ENCODE results near the gene SLC30A4.

DNA sequence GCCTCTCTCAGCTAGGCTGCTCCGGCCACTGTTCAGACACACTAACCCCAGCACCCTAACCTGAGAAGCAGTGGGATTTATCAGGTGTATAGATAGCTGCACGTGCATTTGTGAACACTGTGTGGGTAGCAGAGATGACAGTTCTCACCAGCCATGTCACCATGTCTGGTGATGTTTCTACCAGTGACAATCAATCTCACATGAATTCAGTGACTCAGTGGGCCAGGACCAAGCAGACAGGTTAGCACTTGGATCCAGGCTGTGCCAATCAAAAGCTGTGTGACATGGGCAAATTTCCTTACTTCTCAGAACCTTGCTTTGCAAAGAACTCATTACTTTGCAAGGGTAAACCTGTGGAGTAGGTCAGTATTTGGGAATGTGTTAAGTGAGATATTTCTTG lies 78.9 kb downstream of the SLC30A4 start:
- TF ChIP-seq, protein P1, sequence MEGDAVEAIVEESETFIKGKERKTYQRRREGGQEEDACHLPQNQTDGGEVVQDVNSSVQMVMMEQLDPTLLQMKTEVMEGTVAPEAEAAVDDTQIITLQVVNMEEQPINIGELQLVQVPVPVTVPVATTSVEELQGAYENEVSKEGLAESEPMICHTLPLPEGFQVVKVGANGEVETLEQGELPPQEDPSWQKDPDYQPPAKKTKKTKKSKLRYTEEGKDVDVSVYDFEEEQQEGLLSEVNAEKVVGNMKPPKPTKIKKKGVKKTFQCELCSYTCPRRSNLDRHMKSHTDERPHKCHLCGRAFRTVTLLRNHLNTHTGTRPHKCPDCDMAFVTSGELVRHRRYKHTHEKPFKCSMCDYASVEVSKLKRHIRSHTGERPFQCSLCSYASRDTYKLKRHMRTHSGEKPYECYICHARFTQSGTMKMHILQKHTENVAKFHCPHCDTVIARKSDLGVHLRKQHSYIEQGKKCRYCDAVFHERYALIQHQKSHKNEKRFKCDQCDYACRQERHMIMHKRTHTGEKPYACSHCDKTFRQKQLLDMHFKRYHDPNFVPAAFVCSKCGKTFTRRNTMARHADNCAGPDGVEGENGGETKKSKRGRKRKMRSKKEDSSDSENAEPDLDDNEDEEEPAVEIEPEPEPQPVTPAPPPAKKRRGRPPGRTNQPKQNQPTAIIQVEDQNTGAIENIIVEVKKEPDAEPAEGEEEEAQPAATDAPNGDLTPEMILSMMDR (conservative IDR thresholded peaks at IDR 0.05) = no peak
- TF ChIP-seq ZFX (IDR thresholded peaks at IDR 0.05) = no peak

All from C4-2B (cell line).